Activated CD8-positive, alpha-beta memory T cell treated with anti-CD3 and anti-CD28 coated beads, Interleukin-2, amount 10 ng/mL, durations not matched to agents 7 days and 5 days (primary cell): ENCODE measurements around the gene KNTC1. TPM values are rescaled to one million over a fixed set of nuclear protein-coding genes. Genes with fewer than 3 reads are reported as not detected.
"Not testable (repeated sequence)": the region's sequence is repeated elsewhere in the genome, so short reads cannot be mapped to it uniquely, and the experiment has no call there.

Experiments
- ATAC-seq: fragments of 150-1000 bp; cut with Tn5 transposase; one replicate; pipeline ENCODE4 v1.10.0; 2021; ENCODE audit warnings: moderate library complexity
- CTCF ChIA-PET: fragments of 350-600 bp; sonication (Branson Sonifier 250); formaldehyde crosslinking; loops from one replicate; lab custom pipeline; 2021; ENCODE audit warnings: antibody characterized with exemption; lab: Charles Lee
- DNase-seq: peaks from one replicate; pipeline ENCODE4 v3.0.0-alpha.2; 2020
- H3K27ac Mint-ChIP-seq: one replicate; pipeline ENCODE4 v1.8.0; 2021; ENCODE audit warnings: mild to moderate bottlenecking, mixed read lengths
- H3K27me3 Mint-ChIP-seq: one replicate; pipeline ENCODE4 v1.8.0; 2021; ENCODE audit warnings: mixed read lengths
- H3K36me3 Mint-ChIP-seq: one replicate; pipeline ENCODE4 v1.8.0; 2021; ENCODE audit warnings: mild to moderate bottlenecking, mixed read lengths
- H3K4me1 Mint-ChIP-seq: one replicate; pipeline ENCODE4 v1.8.0; 2021; ENCODE audit warnings: mixed read lengths
- H3K4me3 Mint-ChIP-seq: one replicate; pipeline ENCODE4 v1.8.0; 2021; ENCODE audit warnings: mild to moderate bottlenecking, moderate library complexity, mixed read lengths
- H3K9me3 Mint-ChIP-seq: one replicate; pipeline ENCODE4 v1.8.0; 2022; ENCODE audit warnings: low read depth, mixed read lengths
- total RNA-seq, 2 experiments: library from RNA; stranded (reverse); gene quantifications; one replicate each; pipeline ENCODE4 v1.2.3, GENCODE V29; 2021

Gene KNTC1
- total RNA-seq, 2 experiments from 2014 or later = 129 to 200 TPM

DNA sequence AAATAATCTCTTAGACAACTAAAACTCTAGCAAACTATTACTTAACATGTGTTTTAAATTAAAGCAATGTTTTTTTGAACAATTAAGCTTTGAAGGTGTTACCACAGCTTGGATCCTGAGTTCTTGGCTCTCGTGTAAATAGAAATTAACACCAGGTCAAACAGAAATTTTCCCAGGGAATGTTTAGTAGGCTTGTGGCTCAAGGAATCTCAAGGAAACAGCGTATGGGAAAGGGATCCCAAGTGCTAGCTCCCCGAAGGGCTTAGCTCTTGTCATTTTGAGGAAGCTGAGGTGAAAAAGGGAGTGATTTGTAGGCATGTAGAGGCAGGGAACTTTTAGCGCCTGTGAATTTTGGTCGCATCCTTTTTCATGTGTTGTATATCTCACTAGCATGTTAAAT, 11.4 kb downstream of the KNTC1 start:
- no peak overlapping the region for H3K4me3 Mint-ChIP-seq
- H3K4me1 Mint-ChIP-seq = no peaks in the 10 kb centered on the region
- CTCF ChIA-PET = interaction anchor here (1.1 to 1.4 kb wide), 2 partner anchors 20 to 39 kb away, joined by 3 to 4 read pairs; no protein-coding TSS in a partner anchor
- no peak for ATAC-seq
- no peak for DNase-seq
- no peaks in the 10 kb centered on the region for H3K27me3 Mint-ChIP-seq
- H3K36me3 Mint-ChIP-seq = peaks cover 37% of the 10 kb centered on the region
- no peaks in the 10 kb centered on the region for H3K9me3 Mint-ChIP-seq
- no peak overlapping the region for H3K27ac Mint-ChIP-seq

DNA sequence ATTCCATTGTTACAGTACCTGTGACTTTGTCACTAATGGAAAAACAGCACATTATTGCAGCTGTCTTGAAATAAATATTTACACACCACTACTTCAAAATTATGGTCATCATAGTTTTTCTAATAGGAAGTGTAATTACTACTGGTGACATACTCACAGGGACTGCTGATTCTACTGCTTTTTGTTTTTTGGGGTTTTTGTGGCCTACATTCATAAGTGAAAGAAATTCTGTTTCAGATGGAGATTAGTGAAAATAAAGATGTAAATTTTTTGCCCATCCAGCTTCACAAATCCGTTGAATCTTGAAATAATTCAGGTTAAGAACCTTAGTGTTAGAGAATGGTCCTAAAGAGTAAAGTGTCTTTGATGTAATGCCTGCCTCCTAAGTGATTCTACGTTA, 17.5 kb downstream of the KNTC1 start:
- no peaks in the 10 kb centered on the region for H3K9me3 Mint-ChIP-seq
- no peak overlapping the region for H3K4me3 Mint-ChIP-seq
- ATAC-seq = no peak
- H3K27me3 Mint-ChIP-seq = no peaks in the 10 kb centered on the region
- peaks cover 2% of the 10 kb centered on the region for H3K4me1 Mint-ChIP-seq
- peaks cover 36% of the 10 kb centered on the region for H3K36me3 Mint-ChIP-seq
- DNase-seq = no peak
- H3K27ac Mint-ChIP-seq = no peak overlapping the region
- CTCF ChIA-PET = no interaction called here

DNA sequence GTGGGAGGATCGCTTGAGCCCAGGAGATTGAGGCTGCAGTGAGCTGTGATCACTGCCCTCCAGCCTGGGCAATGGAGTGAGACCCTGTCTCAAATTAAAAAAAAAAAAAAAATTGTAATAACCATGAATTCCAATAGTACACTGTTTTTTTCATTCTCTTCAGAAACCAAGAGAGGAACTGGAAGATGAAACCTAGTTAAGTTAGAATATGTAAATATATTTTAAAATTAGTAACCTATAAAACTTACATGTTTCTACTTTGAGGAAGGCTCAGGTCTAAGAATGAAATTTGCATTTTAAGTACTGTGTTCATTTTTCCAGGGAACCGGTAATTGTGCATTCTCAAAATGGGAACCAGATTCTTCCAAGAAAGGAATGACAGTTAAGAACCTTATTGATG, 18.8 kb downstream of the KNTC1 start:
- no peaks in the 10 kb centered on the region for H3K27me3 Mint-ChIP-seq
- peaks cover 2% of the 10 kb centered on the region for H3K4me1 Mint-ChIP-seq
- DNase-seq (no peak), ATAC-seq (no peak)
- no peak overlapping the region for H3K4me3 Mint-ChIP-seq
- H3K9me3 Mint-ChIP-seq = no peaks in the 10 kb centered on the region
- no peak overlapping the region for H3K27ac Mint-ChIP-seq
- CTCF ChIA-PET = no interaction called here
- peaks cover 44% of the 10 kb centered on the region for H3K36me3 Mint-ChIP-seq

- CTCF ChIA-PET = interaction anchor here (1.6 kb wide), 1 partner anchor 26 kb away, joined by 4 read pairs; no protein-coding TSS in a partner anchor
- H3K4me1 Mint-ChIP-seq = peaks cover 2% of the 10 kb centered on the region
- H3K27ac Mint-ChIP-seq = no peak overlapping the region
- no peak overlapping the region for H3K4me3 Mint-ChIP-seq
- no peak for ATAC-seq
- DNase-seq = no peak
- peaks cover 46% of the 10 kb centered on the region for H3K36me3 Mint-ChIP-seq
- no peaks in the 10 kb centered on the region for H3K27me3 Mint-ChIP-seq
- no peaks in the 10 kb centered on the region for H3K9me3 Mint-ChIP-seq
Measured at GRCh38 chr12:122547330-122547729, 20.3 kb downstream of the KNTC1 start.

DNA sequence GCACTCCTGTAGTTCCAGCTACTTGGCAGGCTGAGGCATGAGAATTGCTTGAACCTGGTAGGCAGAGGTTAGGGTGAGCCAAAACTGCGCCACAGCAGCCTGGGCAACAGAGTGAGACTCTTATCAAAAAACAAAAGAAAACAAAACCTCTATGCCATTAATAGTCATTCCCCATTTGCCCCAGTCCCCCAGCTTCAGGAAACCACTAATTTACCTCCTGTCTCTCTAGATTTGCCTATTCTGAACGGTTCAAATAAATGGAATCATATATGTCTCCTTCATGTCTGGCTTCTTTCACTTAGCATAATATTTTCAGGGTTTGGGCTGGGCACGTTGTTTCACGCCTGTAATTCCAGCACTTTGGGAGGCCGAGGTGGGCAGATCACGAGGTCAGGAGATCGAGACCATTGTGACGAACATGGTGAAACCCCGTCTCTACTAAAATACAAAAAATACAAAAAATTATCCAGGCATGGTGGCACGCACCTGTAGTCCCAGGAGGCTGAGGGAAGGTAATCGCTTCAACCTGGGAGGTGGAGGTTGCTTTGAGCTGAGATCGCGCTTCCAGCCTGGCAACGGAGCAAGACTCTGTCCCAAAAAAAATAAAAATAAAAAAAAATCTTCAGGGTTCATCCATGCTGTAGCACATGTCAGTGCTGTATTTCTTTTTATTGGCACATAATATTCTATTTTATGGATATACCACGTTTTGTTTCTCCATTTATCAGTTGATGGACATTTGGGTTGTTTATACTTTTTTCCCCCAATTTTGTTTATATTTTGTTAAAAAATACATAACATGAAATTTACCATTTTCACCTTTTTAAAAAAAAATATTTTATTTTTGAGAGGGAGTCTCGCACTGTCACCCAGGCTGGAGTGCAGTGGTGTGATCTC, 31.9 kb downstream of the KNTC1 start:
- no peak overlapping the region for H3K27ac Mint-ChIP-seq
- no peaks in the 10 kb centered on the region for H3K9me3 Mint-ChIP-seq
- no peak overlapping the region for H3K4me3 Mint-ChIP-seq
- ATAC-seq (no peak), DNase-seq (no peak)
- peaks cover 44% of the 10 kb centered on the region for H3K36me3 Mint-ChIP-seq
- CTCF ChIA-PET = interaction anchor here (1.2 kb wide), 1 partner anchor 21 kb away, joined by 4 read pairs; no protein-coding TSS in a partner anchor
- no peaks in the 10 kb centered on the region for H3K4me1 Mint-ChIP-seq
- no peaks in the 10 kb centered on the region for H3K27me3 Mint-ChIP-seq

DNA sequence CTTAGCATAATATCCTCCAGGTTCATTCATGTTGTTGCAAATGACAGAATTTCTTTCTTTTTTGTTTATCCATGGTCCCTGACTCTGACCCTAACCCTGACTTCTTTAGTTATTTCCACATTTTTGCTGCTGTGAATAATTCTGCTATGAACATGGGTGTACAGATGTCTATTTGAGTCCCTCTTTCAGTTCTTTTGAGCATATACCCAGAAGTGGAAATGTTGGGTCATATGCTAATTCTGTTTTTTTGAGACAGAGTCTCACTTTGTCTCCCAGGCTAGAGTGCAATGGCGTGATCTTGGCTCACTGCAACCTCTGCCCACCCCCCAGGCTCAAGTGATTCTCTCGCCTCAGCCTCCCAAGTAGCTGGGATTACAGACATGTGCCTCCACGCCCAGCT, 33.1 kb downstream of the KNTC1 start:
- H3K27ac Mint-ChIP-seq = no peak overlapping the region
- no peak overlapping the region for H3K4me3 Mint-ChIP-seq
- CTCF ChIA-PET = no interaction called here
- no peak for DNase-seq
- no peak for ATAC-seq
- no peaks in the 10 kb centered on the region for H3K4me1 Mint-ChIP-seq
- no peaks in the 10 kb centered on the region for H3K27me3 Mint-ChIP-seq
- H3K36me3 Mint-ChIP-seq = peaks cover 38% of the 10 kb centered on the region
- H3K9me3 Mint-ChIP-seq = no peaks in the 10 kb centered on the region

DNA sequence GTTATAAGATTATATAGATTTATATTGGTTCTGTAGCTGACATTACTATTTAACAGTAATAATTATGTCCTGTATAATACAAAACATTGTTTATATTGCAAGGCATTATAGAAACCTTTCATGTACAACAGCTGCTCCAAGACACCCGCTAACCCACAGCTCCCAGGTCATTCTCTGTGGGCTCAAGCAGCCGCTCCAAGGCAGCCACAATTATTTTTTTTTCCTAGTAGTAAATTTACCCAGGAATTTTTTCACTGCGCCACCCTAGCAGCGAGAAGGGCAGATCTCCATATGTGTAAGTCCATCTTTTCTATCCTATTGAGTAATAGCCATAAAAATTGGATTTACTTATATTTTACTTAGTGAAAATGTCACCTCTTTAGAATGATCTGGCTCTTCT, 36.3 kb downstream of the KNTC1 start:
- ATAC-seq (no peak), DNase-seq (no peak)
- no peak overlapping the region for H3K27ac Mint-ChIP-seq
- no peaks in the 10 kb centered on the region for H3K9me3 Mint-ChIP-seq
- peaks cover 29% of the 10 kb centered on the region for H3K36me3 Mint-ChIP-seq
- no peak overlapping the region for H3K4me3 Mint-ChIP-seq
- no peaks in the 10 kb centered on the region for H3K4me1 Mint-ChIP-seq
- H3K27me3 Mint-ChIP-seq = no peaks in the 10 kb centered on the region
- CTCF ChIA-PET = no interaction called here

GRCh38 chr12:122566816-122567215, 39.8 kb downstream of the KNTC1 start:
- H3K4me3 Mint-ChIP-seq, CTCF ChIA-PET: not testable (repeated sequence)

DNA sequence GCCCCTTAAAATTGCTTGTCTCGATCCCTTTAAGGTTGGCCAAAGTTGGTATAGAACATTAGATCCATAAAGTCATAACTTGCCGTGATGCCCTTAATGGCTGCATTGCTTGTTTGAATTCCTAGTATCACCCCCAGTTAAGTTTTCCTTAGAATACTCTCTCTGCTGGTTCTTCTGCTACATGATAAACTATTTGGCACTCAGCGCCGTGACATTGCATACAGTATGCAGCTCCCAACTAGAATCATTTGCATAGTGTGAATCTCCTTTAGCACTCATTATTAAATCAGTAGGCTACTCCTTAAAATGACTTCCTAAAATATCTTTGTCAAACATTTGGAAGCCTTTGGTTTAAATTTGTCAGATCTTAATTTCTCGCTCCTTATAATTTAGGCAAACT, 42.2 kb downstream of the KNTC1 start:
- DNase-seq (no peak), ATAC-seq (no peak)
- Mint-ChIP-seq H3K9me3 (no peaks in the 10 kb centered on the region), H3K36me3 (peaks cover 38% of the 10 kb centered on the region), H3K4me1 (peaks cover 2% of the 10 kb centered on the region), H3K27me3 (no peaks in the 10 kb centered on the region), H3K4me3 (no peak overlapping the region), H3K27ac (no peak overlapping the region)
- CTCF ChIA-PET = interaction anchor here (1.2 kb wide), 1 partner anchor 16 kb away, joined by 3 read pairs; no protein-coding TSS in a partner anchor

More at GRCh38 chr12:122566816-122567215, 39.8 kb downstream of the KNTC1 start:
- ATAC-seq, H3K27me3 Mint-ChIP-seq, H3K27ac Mint-ChIP-seq, H3K9me3 Mint-ChIP-seq, DNase-seq, H3K4me1 Mint-ChIP-seq: not testable (repeated sequence)
- H3K36me3 Mint-ChIP-seq = peaks cover 33% of the 10 kb centered on the region

DNA sequence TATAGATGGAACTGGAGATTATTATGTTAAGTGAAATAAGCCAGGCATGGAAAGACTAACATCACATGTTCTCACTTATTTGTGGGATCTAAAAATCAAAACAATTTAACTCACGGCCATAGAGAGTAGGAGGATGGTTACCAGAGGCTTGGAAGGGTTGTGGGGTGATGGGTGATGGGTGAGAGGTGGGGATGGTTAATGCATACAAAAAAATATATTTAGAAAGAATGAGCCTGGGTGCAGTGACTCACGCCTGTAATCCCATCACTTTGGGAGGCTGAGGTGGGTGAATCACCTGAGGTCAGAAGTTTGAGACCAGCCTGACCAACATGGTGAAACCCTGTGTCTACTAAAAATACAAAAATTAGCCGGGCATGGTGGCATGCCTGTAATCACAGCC, 43.0 kb downstream of the KNTC1 start:
- H3K4me3 Mint-ChIP-seq, H3K9me3 Mint-ChIP-seq, H3K27me3 Mint-ChIP-seq, H3K27ac Mint-ChIP-seq, DNase-seq, ATAC-seq, H3K4me1 Mint-ChIP-seq: not testable (repeated sequence)
- peaks cover 41% of the 10 kb centered on the region for H3K36me3 Mint-ChIP-seq
- CTCF ChIA-PET = interaction anchor here (1.2 kb wide), 1 partner anchor 15 kb away, joined by 3 read pairs; no protein-coding TSS in a partner anchor

DNA sequence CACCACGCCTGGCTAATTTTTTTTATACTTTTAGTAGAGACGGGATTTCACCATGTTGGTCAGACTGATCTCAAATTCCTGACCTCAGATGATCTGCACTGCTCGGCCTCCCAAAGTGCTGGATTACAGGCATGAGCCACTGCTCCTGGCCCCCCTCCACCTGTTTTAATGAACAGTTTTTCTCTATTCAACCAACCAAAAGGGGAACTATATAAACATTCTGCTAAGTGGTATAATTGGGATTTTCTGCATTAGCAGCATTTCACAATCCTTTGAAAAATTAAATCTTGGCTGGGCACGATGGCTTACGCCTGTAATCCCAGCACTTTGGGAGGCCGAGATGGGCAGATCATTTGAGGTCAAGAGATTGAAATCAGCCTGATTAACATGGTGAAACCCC, 44.8 kb downstream of the KNTC1 start:
- H3K27ac Mint-ChIP-seq = no peak overlapping the region
- CTCF ChIA-PET = interaction anchor here (0.7 kb wide), 1 partner anchor 38 kb away, joined by 3 read pairs; no protein-coding TSS in a partner anchor
- H3K27me3 Mint-ChIP-seq = no peaks in the 10 kb centered on the region
- ATAC-seq (no peak), DNase-seq (no peak)
- H3K9me3 Mint-ChIP-seq = no peaks in the 10 kb centered on the region
- H3K4me3 Mint-ChIP-seq = no peak overlapping the region
- peaks cover 2% of the 10 kb centered on the region for H3K4me1 Mint-ChIP-seq
- H3K36me3 Mint-ChIP-seq = peaks cover 52% of the 10 kb centered on the region

DNA sequence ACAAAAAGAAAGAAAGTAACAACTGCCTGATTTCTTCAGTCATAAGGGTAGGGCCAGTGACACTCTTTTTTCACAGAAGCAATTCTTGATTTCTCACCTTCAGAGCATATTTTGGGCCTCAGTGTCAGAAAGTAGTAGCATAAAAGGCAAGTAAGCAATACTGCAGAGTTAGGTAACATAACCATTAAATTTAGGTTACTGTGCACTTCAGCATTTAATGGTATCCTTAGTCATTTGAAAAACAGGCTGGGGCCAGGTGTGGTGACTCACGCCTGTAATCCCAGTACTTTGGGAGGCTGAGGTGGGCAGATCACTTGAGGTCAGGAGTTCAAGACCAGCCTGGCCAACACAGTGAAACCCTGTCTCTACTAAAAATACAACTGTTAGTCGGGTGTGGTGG, 56.2 kb downstream of the KNTC1 start:
- H3K27me3 Mint-ChIP-seq, H3K4me3 Mint-ChIP-seq, H3K4me1 Mint-ChIP-seq, ATAC-seq, H3K9me3 Mint-ChIP-seq, DNase-seq: not testable (repeated sequence)
- Mint-ChIP-seq H3K36me3 (peaks cover 66% of the 10 kb centered on the region), H3K27ac (peak overlapping the region; percentile 43)
- CTCF ChIA-PET = interaction anchor here (0.9 kb wide), 1 partner anchor 11 kb away, joined by 3 read pairs; no protein-coding TSS in a partner anchor

- no peaks in the 10 kb centered on the region for H3K27me3 Mint-ChIP-seq
- H3K27ac Mint-ChIP-seq = no peak overlapping the region
- H3K4me1 Mint-ChIP-seq = no peaks in the 10 kb centered on the region
- DNase-seq (no peak), ATAC-seq (no peak)
- H3K9me3 Mint-ChIP-seq = no peaks in the 10 kb centered on the region
- peaks cover 61% of the 10 kb centered on the region for H3K36me3 Mint-ChIP-seq
- H3K4me3 Mint-ChIP-seq = no peak overlapping the region
- CTCF ChIA-PET = interaction anchor here (0.6 to 1.7 kb wide), 3 partner anchors 15 to 160 kb away, joined by 3 read pairs; no protein-coding TSS in a partner anchor
Measured at GRCh38 chr12:122584177-122584863, 57.3 kb downstream of the KNTC1 start.
